Ishikawa (cell line): ENCODE results near the gene ABAT.

Source experiments
- CREB1 ChIP-seq: IDR thresholded peaks from 2 replicates; pipeline ENCODE4 v1.6.1; 2012; ENCODE audit warnings: low read depth
- EP300 ChIP-seq: IDR thresholded peaks from 2 replicates; pipeline ENCODE4 v1.6.1; 2012; ENCODE audit warnings: borderline replicate concordance
- REST ChIP-seq: IDR thresholded peaks from 2 replicates; pipeline ENCODE4 v1.6.1; 2012; ENCODE audit warnings: low read depth, mild to moderate bottlenecking
- TCF12 ChIP-seq: IDR thresholded peaks from 2 replicates; pipeline ENCODE4 v1.6.1; 2012; ENCODE audit warnings: low read depth

DNA sequence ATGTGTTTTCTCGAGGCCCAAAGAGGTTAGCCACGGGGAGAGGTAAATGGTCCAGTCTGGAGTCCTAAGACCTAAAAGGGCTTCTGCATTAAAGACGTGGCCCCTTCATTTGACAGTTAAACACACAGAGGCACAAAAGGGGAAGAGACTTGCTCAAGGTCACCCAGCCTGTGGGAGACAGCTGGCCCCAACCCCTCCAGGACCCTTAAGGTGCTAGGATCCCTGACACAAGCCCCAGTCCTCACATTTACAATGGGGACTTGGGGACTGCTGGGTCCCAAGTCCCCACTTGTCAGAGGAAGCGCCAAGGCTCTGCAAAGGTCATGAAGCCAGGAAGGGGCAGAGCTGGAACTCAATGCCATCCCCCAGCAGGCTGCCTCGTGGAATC, 1.7 kb downstream of the ABAT start:
- TF ChIP-seq REST (no peak), EP300 (no peak), TCF12 (no peak), CREB1 (no peak)
